Coronary artery (tissue), 2 donors: Measurements from ENCODE around the gene LDOC1.

Experiments used
- DNase-seq: peaks from one replicate; pipeline ENCODE4 v3.0.0-alpha.2; 2017; ENCODE audit warnings: low spot score
- H3K27ac ChIP-seq, 2 donors: fragments of 200-600 bp; sonication (generic); one replicate each; pipeline ENCODE4 v1.5.1; 2016 to 2019
- H3K4me3 ChIP-seq: fragments of 200-600 bp; sonication (generic); 2 replicates; pipeline ENCODE4 v1.5.1; 2016; ENCODE audit warnings: mild to moderate bottlenecking, moderate library complexity
- TF ChIP-seq, protein P1 (sequence below): fragments of 200-600 bp; sonication (generic); IDR thresholded peaks from one replicate; pipeline ENCODE4 v1.5.1; 2019; ENCODE audit warnings: antibody characterized with exemption

LDOC1 gene

DNA sequence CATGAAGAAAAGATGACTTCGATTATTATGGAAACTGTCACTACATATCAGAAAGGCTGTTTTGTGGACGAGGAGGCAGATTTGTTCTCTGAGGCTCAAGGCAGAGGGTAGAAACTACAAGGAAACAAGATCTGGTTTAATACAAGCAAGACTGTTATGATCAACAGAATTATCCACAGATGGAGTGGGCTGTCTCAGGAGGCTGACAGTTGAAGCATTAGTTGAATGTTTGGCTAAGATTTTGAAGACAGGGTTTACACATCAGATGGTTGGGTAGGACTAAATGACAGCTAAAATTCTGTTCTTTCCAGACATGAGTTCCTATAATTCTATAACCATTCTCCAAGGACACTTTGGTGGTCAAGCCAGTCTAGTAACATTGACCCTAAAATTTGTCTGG lies 49.8 kb downstream of the LDOC1 start:
- no peak overlapping the region for H3K27ac ChIP-seq
- no peak overlapping the region for H3K4me3 ChIP-seq
- DNase-seq = no peak
- TF ChIP-seq, protein P1, sequence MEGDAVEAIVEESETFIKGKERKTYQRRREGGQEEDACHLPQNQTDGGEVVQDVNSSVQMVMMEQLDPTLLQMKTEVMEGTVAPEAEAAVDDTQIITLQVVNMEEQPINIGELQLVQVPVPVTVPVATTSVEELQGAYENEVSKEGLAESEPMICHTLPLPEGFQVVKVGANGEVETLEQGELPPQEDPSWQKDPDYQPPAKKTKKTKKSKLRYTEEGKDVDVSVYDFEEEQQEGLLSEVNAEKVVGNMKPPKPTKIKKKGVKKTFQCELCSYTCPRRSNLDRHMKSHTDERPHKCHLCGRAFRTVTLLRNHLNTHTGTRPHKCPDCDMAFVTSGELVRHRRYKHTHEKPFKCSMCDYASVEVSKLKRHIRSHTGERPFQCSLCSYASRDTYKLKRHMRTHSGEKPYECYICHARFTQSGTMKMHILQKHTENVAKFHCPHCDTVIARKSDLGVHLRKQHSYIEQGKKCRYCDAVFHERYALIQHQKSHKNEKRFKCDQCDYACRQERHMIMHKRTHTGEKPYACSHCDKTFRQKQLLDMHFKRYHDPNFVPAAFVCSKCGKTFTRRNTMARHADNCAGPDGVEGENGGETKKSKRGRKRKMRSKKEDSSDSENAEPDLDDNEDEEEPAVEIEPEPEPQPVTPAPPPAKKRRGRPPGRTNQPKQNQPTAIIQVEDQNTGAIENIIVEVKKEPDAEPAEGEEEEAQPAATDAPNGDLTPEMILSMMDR = no peak
